Measurements from ENCODE around the gene TPM1. TPM values are rescaled to one million over a fixed set of nuclear protein-coding genes. Genes with fewer than 3 reads are reported as not detected.

The TPM1 gene
- total RNA-seq, 1 experiment from 2014 or later: 748 TPM

GRCh38 chr15:63030101-63030551, 12.4 kb upstream of the TPM1 start:
- no peak overlapping the region for H3K18ac ChIP-seq (ENCODE audit: insufficient read length, low read depth, low read length)

More at GRCh38 chr15:63030101-63030551, 12.4 kb upstream of the TPM1 start:
- H3K79me2 ChIP-seq (ENCODE audit: insufficient read depth, low read length): no peaks in the 10 kb centered on the region
- H2BK15ac ChIP-seq (ENCODE audit: low read depth, low read length): no peak overlapping the region
- no peak overlapping the region for H2BK12ac ChIP-seq (ENCODE audit: insufficient read length, low read depth, low read length)
- H4K20me1 ChIP-seq (ENCODE audit: control insufficient read depth, insufficient read depth, insufficient read length): no peaks in the 10 kb centered on the region
- no peaks in the 10 kb centered on the region for H3K9me3 ChIP-seq (ENCODE audit: control insufficient read depth, low read depth, low read length)
- no peak overlapping the region for H2BK5ac ChIP-seq (ENCODE audit: insufficient read length, low read length)
- no peaks in the 10 kb centered on the region for H3K4me1 ChIP-seq (ENCODE audit: insufficient read depth, low read length)
- no peak overlapping the region for H3K23ac ChIP-seq (ENCODE audit: insufficient read length, low read depth, low read length)
- H3T11ph ChIP-seq (ENCODE audit: low read length): no peak overlapping the region
- H3K27ac ChIP-seq (ENCODE audit: insufficient read length, low read depth, low read length): no peak overlapping the region
- H4K8ac ChIP-seq (replicated peaks; ENCODE audit: insufficient read length, low read depth, low read length): no peak overlapping the region
- no peaks in the 10 kb centered on the region for H3K27me3 ChIP-seq (ENCODE audit: insufficient read depth, low read length)
- TF ChIP-seq CTCF (conservative IDR thresholded peaks at IDR 0.05): no peak
- H3K4me1 Mint-ChIP-seq: peaks cover 9 to 19% of the 10 kb centered on the region in 2 experiments; a peak in 3 of 4 replicates
- no peak overlapping the region for H3K4me2 ChIP-seq (ENCODE audit: insufficient read depth, insufficient read length, low read length)
- no peak overlapping the region for H2BK20ac ChIP-seq (ENCODE audit: low read depth, low read length, poor library complexity, severe bottlenecking)
- no peaks in the 10 kb centered on the region for H3K79me1 ChIP-seq (ENCODE audit: insufficient read depth, low read depth, low read length, poor library complexity, severe bottlenecking)
- H3K23me2 ChIP-seq (ENCODE audit: insufficient read length, low read depth, low read length, poor library complexity, severe bottlenecking): no peaks in the 10 kb centered on the region
- H3K9ac ChIP-seq (ENCODE audit: extremely low read depth, insufficient read length, low read length): no peak overlapping the region
- H3K36me3 Mint-ChIP-seq (ENCODE audit: insufficient read depth in 1 of 3, low read depth in 3 of 3): no peaks in the 10 kb centered on the region; a peak in 1 of 7 replicates
- H2BK120ac ChIP-seq (ENCODE audit: low read depth, low read length, poor library complexity, severe bottlenecking): no peak overlapping the region
- DNase-seq: no peak
- H4K5ac ChIP-seq (ENCODE audit: insufficient read length, low read depth, low read length): no peak overlapping the region
- WGBS (ENCODE audit: extremely low coverage, insufficient read length, low lambda C conversion rate): no CpG with 5 or more reads among the region's 6 CpGs
- no peak overlapping the region for H2AFZ ChIP-seq (ENCODE audit: low read length)
- H3K4me3 Mint-ChIP-seq: no peak overlapping the region
- no peak overlapping the region for H3K4ac ChIP-seq (ENCODE audit: low read depth, low read length)
- no peak overlapping the region for H3K56ac ChIP-seq (ENCODE audit: insufficient read length, low read depth, low read length)
- no peak overlapping the region for H3K27ac Mint-ChIP-seq
- no peak overlapping the region for H4K91ac ChIP-seq (ENCODE audit: insufficient read length, low read depth, low read length)
- H3K27me3 Mint-ChIP-seq (ENCODE audit: low read depth): no peaks in the 10 kb centered on the region
- no peak overlapping the region for H2AK5ac ChIP-seq (ENCODE audit: insufficient read length, low read length)
- no peaks in the 10 kb centered on the region for H3K9me3 Mint-ChIP-seq
- H3K14ac ChIP-seq (ENCODE audit: insufficient read depth, low read length): no peak overlapping the region

All from H9 (cell line).